ENCODE data around the gene OR1B1.

Gene OR1B1

GRCh38 chr9:122580360-122580759 is 77.1 kb downstream of the OR1B1 start:
- DNase-seq (ENCODE audit: low spot score in 2 of 2) (no peak), ATAC-seq (replicated peaks; ENCODE audit: extremely low read depth, poor library complexity, severe bottlenecking) (no peak)
- H3K27me3 Mint-ChIP-seq: peaks cover 23% of the 10 kb centered on the region
- no peak overlapping the region for H3K27ac Mint-ChIP-seq (ENCODE audit: low read depth)
- H3K36me3 Mint-ChIP-seq (ENCODE audit: insufficient read depth): no peaks in the 10 kb centered on the region
- no peaks in the 10 kb centered on the region for H3K4me1 Mint-ChIP-seq
- no peak overlapping the region for H3K4me3 Mint-ChIP-seq
- no peaks in the 10 kb centered on the region for H3K9me3 Mint-ChIP-seq

- H3K36me3 Mint-ChIP-seq (ENCODE audit: insufficient read depth): no peaks in the 10 kb centered on the region
- ATAC-seq (replicated peaks; ENCODE audit: extremely low read depth, poor library complexity, severe bottlenecking): no peak
- no peak overlapping the region for H3K4me3 Mint-ChIP-seq
- no peaks in the 10 kb centered on the region for H3K9me3 Mint-ChIP-seq
- no peak overlapping the region for H3K27ac Mint-ChIP-seq (ENCODE audit: low read depth)
- H3K27me3 Mint-ChIP-seq: peaks cover 23% of the 10 kb centered on the region
- H3K4me1 Mint-ChIP-seq: no peaks in the 10 kb centered on the region
- no peak for DNase-seq (ENCODE audit: low spot score in 2 of 2)
Measured at GRCh38 chr9:122579874-122580273, 77.6 kb downstream of the OR1B1 start.
